Nephron (organoid): ENCODE results near the gene DOC2A.
A peak's percentile ranks its signal among the peaks of the same experiment; 100 is the strongest.

Experiments
- H3K27ac Mint-ChIP-seq, 3 experiments: 2 replicates each; pipeline ENCODE4 v1.8.0; 2020; ENCODE audit warnings: mixed read lengths in 3 of 3, mild to moderate bottlenecking in 2 of 3, moderate library complexity in 1 of 3
- H3K27me3 Mint-ChIP-seq: 2 replicates; pipeline ENCODE4 v1.8.0; 2021; ENCODE audit warnings: low read depth, mild to moderate bottlenecking, moderate library complexity, mixed read lengths
- H3K36me3 Mint-ChIP-seq: 2 replicates; pipeline ENCODE4 v1.8.0; 2020; ENCODE audit warnings: low read depth, mixed read lengths
- H3K4me1 Mint-ChIP-seq: 2 replicates; pipeline ENCODE4 v1.8.0; 2020; ENCODE audit warnings: mixed read lengths
- H3K4me3 Mint-ChIP-seq, 3 experiments: 2 replicates each; pipeline ENCODE4 v1.8.0; 2020; ENCODE audit warnings: mild to moderate bottlenecking in 3 of 3, mixed read lengths in 3 of 3, moderate library complexity in 2 of 3
- H3K9me3 Mint-ChIP-seq: 2 replicates; pipeline ENCODE4 v1.8.0; 2020; ENCODE audit warnings: mixed read lengths
- CTCF ChIP-seq, 3 experiments: fragments of 200-600 bp; sonication (generic); IDR thresholded peaks; one replicate each; pipeline ENCODE4 v1.5.0; 2021; ENCODE audit warnings: antibody characterized with exemption in 3 of 3; ENCODE audit not compliant: unreplicated experiment in 3 of 3

The DOC2A gene

GRCh38 chr16:29990034-29990433 lies 20.8 kb downstream of the DOC2A start:
- H3K36me3 Mint-ChIP-seq = peaks cover 49% of the 10 kb centered on the region
- H3K4me3 Mint-ChIP-seq = no peak overlapping the region
- peak overlapping the region in 1 of 3 experiments; percentile 20 for H3K27ac Mint-ChIP-seq
- H3K27me3 Mint-ChIP-seq = no peaks in the 10 kb centered on the region
- TF ChIP-seq CTCF (IDR thresholded peaks at IDR 0.05; ENCODE audit: unreplicated experiment in 3 of 3) = no peak
- peaks cover 8% of the 10 kb centered on the region for H3K4me1 Mint-ChIP-seq
- H3K9me3 Mint-ChIP-seq = no peaks in the 10 kb centered on the region

GRCh38 chr16:29989111-29989858 lies 21.5 kb downstream of the DOC2A start:
- no peaks in the 10 kb centered on the region for H3K27me3 Mint-ChIP-seq
- H3K9me3 Mint-ChIP-seq = no peaks in the 10 kb centered on the region
- H3K27ac Mint-ChIP-seq = no peak overlapping the region
- TF ChIP-seq CTCF (IDR thresholded peaks at IDR 0.05; ENCODE audit: unreplicated experiment in 3 of 3) = no peak
- peaks cover 2% of the 10 kb centered on the region for H3K4me1 Mint-ChIP-seq
- no peak overlapping the region for H3K4me3 Mint-ChIP-seq
- H3K36me3 Mint-ChIP-seq = peaks cover 54% of the 10 kb centered on the region

GRCh38 chr16:29988346-29989075 lies 22.3 kb downstream of the DOC2A start:
- Mint-ChIP-seq H3K4me1 (no peaks in the 10 kb centered on the region), H3K36me3 (peaks cover 57% of the 10 kb centered on the region)
- TF ChIP-seq CTCF (IDR thresholded peaks at IDR 0.05; ENCODE audit: unreplicated experiment in 3 of 3) = no peak

GRCh38 chr16:29987371-29988085 lies 23.3 kb downstream of the DOC2A start:
- no peak for TF ChIP-seq CTCF (IDR thresholded peaks at IDR 0.05; ENCODE audit: unreplicated experiment in 3 of 3)
- H3K4me1 Mint-ChIP-seq = no peaks in the 10 kb centered on the region
- H3K9me3 Mint-ChIP-seq = no peaks in the 10 kb centered on the region

More at GRCh38 chr16:29988346-29989075, 22.3 kb downstream of the DOC2A start:
- no peak overlapping the region for H3K27ac Mint-ChIP-seq
- no peaks in the 10 kb centered on the region for H3K27me3 Mint-ChIP-seq
- H3K9me3 Mint-ChIP-seq = no peaks in the 10 kb centered on the region
- no peak overlapping the region for H3K4me3 Mint-ChIP-seq

GRCh38 chr16:29986931-29987330 lies 23.9 kb downstream of the DOC2A start:
- Mint-ChIP-seq H3K36me3 (peaks cover 61% of the 10 kb centered on the region), H3K9me3 (no peaks in the 10 kb centered on the region), H3K4me1 (no peaks in the 10 kb centered on the region), H3K27ac (no peak overlapping the region), H3K4me3 (no peak overlapping the region), H3K27me3 (no peaks in the 10 kb centered on the region)
- no peak for TF ChIP-seq CTCF (IDR thresholded peaks at IDR 0.05; ENCODE audit: unreplicated experiment in 3 of 3)

More at GRCh38 chr16:29987371-29988085, 23.3 kb downstream of the DOC2A start:
- H3K27me3 Mint-ChIP-seq = no peaks in the 10 kb centered on the region
- H3K4me3 Mint-ChIP-seq = no peak overlapping the region
- H3K27ac Mint-ChIP-seq = no peak overlapping the region
- H3K36me3 Mint-ChIP-seq = peaks cover 60% of the 10 kb centered on the region
